GM12891 (cell line): ENCODE results near the gene CRACR2B.

Experiments
- DNase-seq: peaks from one replicate; pipeline ENCODE4 v3.0.0; 2011; ENCODE audit warnings: low spot score; ENCODE audit not compliant: insufficient read length
- FAIRE-seq: peaks from 2 replicates; lab custom pipeline; 2011; peaks lifted over from hg19 to GRCh38; lab: Jason Lieb, UNC
- PAX5 ChIP-seq: IDR thresholded peaks from 2 replicates; pipeline ENCODE4 v1.6.1; 2011; ENCODE audit warnings: low read length, moderate library complexity, mild to moderate bottlenecking; ENCODE audit not compliant: insufficient read depth, severe bottlenecking
- POLR2A ChIP-seq: IDR thresholded peaks from 2 replicates; pipeline ENCODE4 v1.6.1; 2011; ENCODE audit warnings: low read depth, low read length, control low read depth
- POLR2AphosphoS5 ChIP-seq: IDR thresholded peaks from 2 replicates; pipeline ENCODE4 v1.6.1; 2011; ENCODE audit warnings: low read depth, low read length, control low read depth
- POU2F2 ChIP-seq: IDR thresholded peaks from 2 replicates; pipeline ENCODE4 v1.6.1; 2011; ENCODE audit warnings: low read depth, mild to moderate bottlenecking, control low read depth, low read length, moderate library complexity
- SPI1 ChIP-seq: IDR thresholded peaks from 2 replicates; pipeline ENCODE4 v1.6.1; 2011; ENCODE audit warnings: low read depth, low read length, control low read depth
- TAF1 ChIP-seq: IDR thresholded peaks from 2 replicates; pipeline ENCODE4 v1.6.1; 2011; ENCODE audit warnings: low read depth, low read length, control low read depth

Gene CRACR2B

GRCh38 chr11:852762-853161 lies 25.0 kb downstream of the CRACR2B start:
- TF ChIP-seq POLR2A (no peak), TAF1 (no peak), SPI1 (no peak), POLR2AphosphoS5 (no peak), POU2F2 (no peak), PAX5 (no peak)
- no peak for DNase-seq
- FAIRE-seq = no peak

GRCh38 chr11:853682-854448 lies 26.1 kb downstream of the CRACR2B start:
- DNase-seq (no peak), FAIRE-seq (no peak)
- TF ChIP-seq SPI1 = no peak
- no peak for TF ChIP-seq POLR2A
- no peak for TF ChIP-seq TAF1
- no peak for TF ChIP-seq POLR2AphosphoS5

- no peak for TF ChIP-seq POLR2A
- TF ChIP-seq PAX5 = no peak
- TF ChIP-seq TAF1 = no peak
- TF ChIP-seq POU2F2 = no peak
- no peak for TF ChIP-seq SPI1
- no peak for TF ChIP-seq POLR2AphosphoS5
- no peak for FAIRE-seq
- no peak for DNase-seq
Measured at GRCh38 chr11:854601-855329, 27.0 kb downstream of the CRACR2B start.

GRCh38 chr11:855330-855674 lies 27.6 kb downstream of the CRACR2B start:
- no peak for DNase-seq
- no peak for TF ChIP-seq POLR2A
- no peak for TF ChIP-seq POLR2AphosphoS5
- no peak for TF ChIP-seq SPI1
- TF ChIP-seq PAX5 = no peak
- no peak for TF ChIP-seq POU2F2
- no peak for TF ChIP-seq TAF1
- no peak for FAIRE-seq

- TF ChIP-seq SPI1 (no peak), POU2F2 (no peak), POLR2AphosphoS5 (no peak), PAX5 (no peak), POLR2A (no peak), TAF1 (no peak)
- FAIRE-seq = no peak
- no peak for DNase-seq
Measured at GRCh38 chr11:855796-856195, 28.1 kb downstream of the CRACR2B start.

- no peak for DNase-seq
- no peak for TF ChIP-seq PAX5
- no peak for TF ChIP-seq POLR2A
- no peak for TF ChIP-seq POU2F2
- TF ChIP-seq TAF1 = no peak
- TF ChIP-seq SPI1 = no peak
- no peak for TF ChIP-seq POLR2AphosphoS5
- FAIRE-seq = no peak
Measured at GRCh38 chr11:856397-856796, 28.7 kb downstream of the CRACR2B start.

GRCh38 chr11:858053-858761 lies 30.5 kb downstream of the CRACR2B start:
- FAIRE-seq (no peak), DNase-seq (no peak)
- TF ChIP-seq PAX5 = no peak
- TF ChIP-seq POU2F2 = no peak
- no peak for TF ChIP-seq TAF1
- no peak for TF ChIP-seq SPI1
- no peak for TF ChIP-seq POLR2AphosphoS5
- no peak for TF ChIP-seq POLR2A

- FAIRE-seq = no peak
- no peak; the same call in 1 of the 2 replicates for TF ChIP-seq POLR2AphosphoS5
- TF ChIP-seq POLR2A = no peak
- no peak for TF ChIP-seq PAX5
- TF ChIP-seq TAF1 = no peak
- no peak for TF ChIP-seq SPI1
- TF ChIP-seq POU2F2 = no peak
- DNase-seq = no peak
Measured at GRCh38 chr11:858762-859339, 31.1 kb downstream of the CRACR2B start.

- no peak for TF ChIP-seq POLR2A
- no peak for TF ChIP-seq PAX5
- TF ChIP-seq SPI1 = no peak
- no peak for TF ChIP-seq POU2F2
- TF ChIP-seq TAF1 = no peak
- TF ChIP-seq POLR2AphosphoS5 = no peak
- no peak for FAIRE-seq
- DNase-seq = no peak
Measured at GRCh38 chr11:859394-860131, 31.8 kb downstream of the CRACR2B start.

GRCh38 chr11:860234-861104 lies 32.8 kb downstream of the CRACR2B start:
- no peak for TF ChIP-seq PAX5
- TF ChIP-seq TAF1 = no peak
- TF ChIP-seq POLR2A = no peak
- TF ChIP-seq POLR2AphosphoS5 = no peak
- no peak for TF ChIP-seq POU2F2
- no peak for TF ChIP-seq SPI1
- no peak for DNase-seq
- no peak for FAIRE-seq
